Chondrocyte (in vitro differentiated cells): ENCODE results near the gene ELANE. TPM values are rescaled to one million over a fixed set of nuclear protein-coding genes. Genes with fewer than 3 reads are reported as not detected.
"Not testable (repeated sequence)": the region's sequence is repeated elsewhere in the genome, so short reads cannot be mapped to it uniquely, and the experiment has no call there.

Experiments
- DNase-seq: peaks from one replicate; pipeline ENCODE4 v3.0.0; 2021; ENCODE audit warnings: mixed read lengths, low spot score
- H3K27ac Mint-ChIP-seq: one replicate; pipeline ENCODE4 v1.8.0; 2021; ENCODE audit warnings: mild to moderate bottlenecking, moderate library complexity, mixed read lengths; ENCODE audit not compliant: unreplicated experiment
- H3K27me3 Mint-ChIP-seq: 2 replicates; pipeline ENCODE4 v1.8.0; 2021; ENCODE audit warnings: low read depth, mixed read lengths
- H3K36me3 Mint-ChIP-seq: 2 replicates; pipeline ENCODE4 v1.8.0; 2021; ENCODE audit warnings: low read depth, mixed read lengths
- H3K4me1 Mint-ChIP-seq: 2 replicates; pipeline ENCODE4 v1.8.0; 2021; ENCODE audit warnings: low read depth, mild to moderate bottlenecking, mixed read lengths
- H3K4me3 Mint-ChIP-seq: one replicate; pipeline ENCODE4 v1.8.0; 2021; ENCODE audit warnings: mild to moderate bottlenecking, moderate library complexity, mixed read lengths; ENCODE audit not compliant: unreplicated experiment
- H3K9me3 Mint-ChIP-seq: 2 replicates; pipeline ENCODE4 v1.8.0; 2021; ENCODE audit warnings: low read depth, mixed read lengths
- total RNA-seq: library from RNA; stranded (reverse); gene quantifications from 3 replicates; pipeline ENCODE4 v1.2.1, GENCODE V29; 2021
- TF ChIP-seq, protein P1 (sequence below): fragments of 200-600 bp; sonication (generic); IDR thresholded peaks from 2 replicates; pipeline ENCODE4 v1.5.0; 2021; ENCODE audit warnings: antibody characterized with exemption, mild to moderate bottlenecking, moderate library complexity

ELANE gene
- total RNA-seq, 1 donor from 2014 or later: not detected

DNA sequence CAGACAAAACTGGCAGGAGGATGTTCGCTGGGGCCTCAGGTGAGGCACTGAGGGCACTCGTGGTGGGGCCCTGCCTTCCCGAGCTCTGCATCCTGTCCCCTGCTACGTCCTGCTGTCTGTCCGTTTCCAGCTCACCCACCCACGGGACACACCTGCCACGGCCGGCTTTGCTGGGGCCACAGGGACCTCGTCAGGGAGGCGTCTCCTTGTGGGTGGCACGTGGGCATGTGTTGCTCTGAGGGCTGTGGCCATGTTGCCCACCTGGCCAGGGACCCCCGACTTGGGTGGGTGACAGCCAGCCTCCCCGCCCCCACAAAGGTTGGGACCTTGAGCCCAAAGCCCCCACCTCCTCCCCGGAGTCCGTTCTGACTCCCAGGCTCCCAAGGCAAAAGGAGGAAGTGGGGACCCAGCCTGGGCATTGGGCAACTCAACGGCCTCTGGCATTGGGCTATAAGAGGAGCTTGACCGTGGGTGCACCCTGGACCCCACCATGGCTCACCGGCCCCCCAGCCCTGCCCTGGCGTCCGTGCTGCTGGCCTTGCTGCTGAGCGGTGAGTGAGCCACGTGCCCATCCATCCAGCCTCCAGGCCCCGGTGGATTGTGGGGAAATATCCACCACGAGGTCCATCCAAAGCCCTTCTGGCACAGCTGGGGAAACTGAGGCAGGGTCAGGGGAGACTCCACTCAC is 11.4 kb upstream of the ELANE start, which contains the start of gene PRTN3:
TSS of gene PRTN3 (plus strand) at position 481 of the 688 bp plus-strand sequence. CDS start at position 491, 10 bp downstream.
- Mint-ChIP-seq H3K9me3 (no peaks in the 10 kb centered on the region), H3K27ac (no peak within 1 kb of the TSS), H3K27me3 (peaks cover 14% of the 10 kb centered on the region), H3K4me1 (peaks cover 6% of the 10 kb centered on the region), H3K36me3 (peaks cover 1% of the 10 kb centered on the region), H3K4me3 (no peak within 1 kb of the TSS)
- no peak for DNase-seq
- TF ChIP-seq, protein P1, sequence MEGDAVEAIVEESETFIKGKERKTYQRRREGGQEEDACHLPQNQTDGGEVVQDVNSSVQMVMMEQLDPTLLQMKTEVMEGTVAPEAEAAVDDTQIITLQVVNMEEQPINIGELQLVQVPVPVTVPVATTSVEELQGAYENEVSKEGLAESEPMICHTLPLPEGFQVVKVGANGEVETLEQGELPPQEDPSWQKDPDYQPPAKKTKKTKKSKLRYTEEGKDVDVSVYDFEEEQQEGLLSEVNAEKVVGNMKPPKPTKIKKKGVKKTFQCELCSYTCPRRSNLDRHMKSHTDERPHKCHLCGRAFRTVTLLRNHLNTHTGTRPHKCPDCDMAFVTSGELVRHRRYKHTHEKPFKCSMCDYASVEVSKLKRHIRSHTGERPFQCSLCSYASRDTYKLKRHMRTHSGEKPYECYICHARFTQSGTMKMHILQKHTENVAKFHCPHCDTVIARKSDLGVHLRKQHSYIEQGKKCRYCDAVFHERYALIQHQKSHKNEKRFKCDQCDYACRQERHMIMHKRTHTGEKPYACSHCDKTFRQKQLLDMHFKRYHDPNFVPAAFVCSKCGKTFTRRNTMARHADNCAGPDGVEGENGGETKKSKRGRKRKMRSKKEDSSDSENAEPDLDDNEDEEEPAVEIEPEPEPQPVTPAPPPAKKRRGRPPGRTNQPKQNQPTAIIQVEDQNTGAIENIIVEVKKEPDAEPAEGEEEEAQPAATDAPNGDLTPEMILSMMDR: no peak

DNA sequence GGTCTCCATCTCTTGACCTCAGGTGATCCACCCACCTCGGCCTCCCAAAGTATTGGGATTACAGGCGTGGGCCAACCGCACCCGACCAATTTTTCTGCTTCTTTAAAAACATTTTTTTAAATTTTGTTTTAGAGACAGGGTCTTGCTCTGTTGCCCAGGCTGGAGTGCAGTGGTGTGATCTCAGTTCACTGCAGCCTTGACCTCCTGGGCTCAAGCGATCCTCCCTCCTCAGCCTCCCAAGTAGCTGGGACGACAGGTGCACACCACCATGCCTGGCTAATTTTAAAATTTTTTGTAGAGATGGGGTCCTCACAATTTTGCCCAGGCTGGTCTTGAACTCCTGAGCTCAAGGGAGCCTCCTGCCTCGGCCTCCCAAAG is 9.3 kb upstream of the ELANE start:
- not testable (repeated sequence) for DNase-seq, H3K4me3 Mint-ChIP-seq, H3K4me1 Mint-ChIP-seq, H3K9me3 Mint-ChIP-seq, H3K36me3 Mint-ChIP-seq, H3K27ac Mint-ChIP-seq
- peaks cover 15% of the 10 kb centered on the region for H3K27me3 Mint-ChIP-seq

DNA sequence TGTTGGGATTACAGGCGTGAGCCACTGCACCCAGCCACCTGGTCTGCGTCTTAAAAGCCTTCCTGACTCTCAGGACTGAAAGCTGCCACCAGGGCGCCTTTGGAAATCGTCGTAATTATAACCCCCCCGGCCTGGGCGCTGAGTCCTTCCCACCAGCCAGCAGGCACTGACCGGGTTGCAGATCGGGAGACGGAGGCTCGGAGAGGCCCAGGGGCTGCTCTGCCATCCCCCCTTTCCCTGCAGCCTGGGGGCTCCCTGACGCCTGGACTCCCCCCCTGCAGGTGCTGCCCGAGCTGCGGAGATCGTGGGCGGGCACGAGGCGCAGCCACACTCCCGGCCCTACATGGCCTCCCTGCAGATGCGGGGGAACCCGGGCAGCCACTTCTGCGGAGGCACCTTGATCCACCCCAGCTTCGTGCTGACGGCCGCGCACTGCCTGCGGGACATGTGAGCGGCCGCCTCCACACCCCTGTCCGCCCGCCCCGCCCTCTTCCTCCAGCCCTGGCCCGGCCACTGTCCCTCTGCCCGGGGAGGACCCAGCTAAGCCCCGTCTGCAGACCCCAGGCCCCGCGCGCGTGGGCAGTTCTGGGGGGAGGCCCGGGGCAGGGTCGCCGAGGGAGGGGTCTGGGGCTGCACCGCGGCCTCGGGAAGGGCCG is 8.8 kb upstream of the ELANE start:
- H3K27me3 Mint-ChIP-seq: peaks cover 15% of the 10 kb centered on the region
- peaks cover 7% of the 10 kb centered on the region for H3K4me1 Mint-ChIP-seq
- TF ChIP-seq, protein P1: no peak
- no peak for DNase-seq
- peak overlapping the region; percentile 9 for H3K4me3 Mint-ChIP-seq
- no peak overlapping the region for H3K27ac Mint-ChIP-seq
- H3K9me3 Mint-ChIP-seq: no peaks in the 10 kb centered on the region
- peaks cover 1% of the 10 kb centered on the region for H3K36me3 Mint-ChIP-seq

DNA sequence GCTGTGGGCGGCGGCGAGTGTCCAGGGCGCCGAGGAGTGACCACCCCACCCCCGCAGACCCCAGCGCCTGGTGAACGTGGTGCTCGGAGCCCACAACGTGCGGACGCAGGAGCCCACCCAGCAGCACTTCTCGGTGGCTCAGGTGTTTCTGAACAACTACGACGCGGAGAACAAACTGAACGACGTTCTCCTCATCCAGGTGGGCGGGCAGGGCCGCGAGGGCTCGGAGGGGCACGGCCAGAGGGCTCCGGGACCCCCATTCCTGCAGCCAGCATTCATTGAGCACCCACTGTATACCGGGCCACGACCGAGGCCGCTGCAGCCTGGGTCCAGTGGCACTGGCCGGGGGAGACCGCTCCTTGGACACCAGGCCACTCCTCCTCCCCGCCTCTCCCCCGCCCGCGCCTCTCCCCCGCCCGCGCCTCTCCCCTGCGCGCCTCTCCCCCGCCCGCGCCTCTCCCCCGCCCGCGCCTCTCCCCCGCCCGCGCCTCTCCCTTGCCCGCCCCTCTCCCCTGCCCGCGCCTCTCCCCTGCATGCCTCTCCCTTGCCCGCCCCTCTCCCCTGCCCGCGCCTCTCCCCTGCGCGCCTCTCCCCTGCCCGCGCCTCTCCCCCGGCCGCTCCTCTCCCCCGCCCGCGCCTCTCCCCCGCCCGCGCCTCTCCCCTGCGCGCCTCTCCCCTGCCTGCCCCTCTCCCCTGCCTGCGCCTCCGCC is 8.1 kb upstream of the ELANE start:
- peaks cover 7% of the 10 kb centered on the region for H3K4me1 Mint-ChIP-seq
- no peak overlapping the region for H3K4me3 Mint-ChIP-seq
- H3K36me3 Mint-ChIP-seq: peaks cover 1% of the 10 kb centered on the region
- no peak overlapping the region for H3K27ac Mint-ChIP-seq
- no peaks in the 10 kb centered on the region for H3K9me3 Mint-ChIP-seq
- TF ChIP-seq, protein P1: no peak
- no peak for DNase-seq
- H3K27me3 Mint-ChIP-seq: peaks cover 15% of the 10 kb centered on the region

GRCh38 chr19:844546-844971 is 7.5 kb upstream of the ELANE start:
- DNase-seq: no peak
- Mint-ChIP-seq H3K4me3 (peak overlapping the region; percentile 38), H3K4me1 (peaks cover 7% of the 10 kb centered on the region), H3K36me3 (peaks cover 1% of the 10 kb centered on the region), H3K9me3 (no peaks in the 10 kb centered on the region), H3K27me3 (peaks cover 15% of the 10 kb centered on the region), H3K27ac (no peak overlapping the region)
- TF ChIP-seq, protein P1: no peak
